HG02610 (cell line): ENCODE measurements around the gene HPSE2.
A peak's percentile ranks its signal among the peaks of the same experiment; 100 is the strongest.
"Not testable (repeated sequence)": the region's sequence is repeated elsewhere in the genome, so short reads cannot be mapped to it uniquely, and the experiment has no call there.

Experiments
- ATAC-seq: cut with Tn5 transposase; IDR thresholded peaks from one replicate; pipeline ENCODE4 v1.9.1; 2021; ENCODE audit warnings: mild to moderate bottlenecking, moderate library complexity; ENCODE audit not compliant: unreplicated experiment

The HPSE2 gene

GRCh38 chr10:99235658-99236626, at the start of gene HPSE2:
Gene HPSE2, minus strand, starts transcription at chr10:99235852.
- ATAC-seq, result no peak

- peak; percentile 88 for ATAC-seq
Measured at GRCh38 chr10:99280472-99280871, 44.8 kb upstream of the HPSE2 start.

DNA sequence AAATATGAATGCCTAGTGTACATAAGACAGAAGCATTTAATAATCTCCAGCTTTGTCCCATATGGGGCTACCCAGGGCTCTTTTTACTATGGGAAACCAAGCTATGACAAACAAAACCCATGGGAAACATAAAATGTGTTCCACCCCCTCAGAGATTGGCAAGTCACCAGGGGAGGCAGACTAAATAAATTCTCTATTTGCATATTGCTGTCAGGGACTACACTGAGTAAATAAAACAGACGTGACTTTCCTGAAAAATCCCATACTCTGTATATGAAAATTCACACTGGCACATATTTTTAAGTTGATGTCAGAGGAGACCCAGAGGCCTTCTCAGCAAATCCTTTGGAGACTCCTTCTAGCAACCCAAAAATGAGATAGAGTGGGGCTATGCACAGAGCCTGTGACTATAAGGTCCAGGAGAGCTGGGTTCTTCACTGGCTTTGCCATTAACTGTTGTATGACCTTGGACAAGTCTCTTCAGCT, 44.0 kb upstream of the HPSE2 start:
- ATAC-seq, result peak; percentile 53

GRCh38 chr10:99276848-99277486, 41.3 kb upstream of the HPSE2 start:
- ATAC-seq, result no peak

GRCh38 chr10:99266383-99266782, 30.7 kb upstream of the HPSE2 start:
- ATAC-seq, result no peak

DNA sequence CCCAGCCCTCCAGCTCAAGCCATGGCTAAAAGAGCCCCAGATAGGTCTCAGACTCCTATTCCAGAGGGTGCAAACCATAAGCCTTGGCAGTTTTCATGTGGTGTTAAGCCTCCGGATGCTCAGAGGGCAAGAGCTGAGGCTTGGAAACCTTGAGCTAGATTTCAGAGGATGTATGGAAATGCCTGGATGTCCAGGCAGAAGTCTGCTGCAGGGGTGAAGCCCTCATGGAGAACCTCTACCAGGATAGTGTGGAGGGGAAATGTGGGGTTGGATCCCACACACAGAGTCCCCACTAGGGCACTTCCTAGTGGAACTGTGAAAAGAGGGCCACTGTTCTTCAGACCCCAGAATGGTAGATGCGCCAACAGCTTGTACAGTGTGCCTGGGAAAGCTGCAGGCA, 13.2 kb upstream of the HPSE2 start:
- no peak for ATAC-seq

DNA sequence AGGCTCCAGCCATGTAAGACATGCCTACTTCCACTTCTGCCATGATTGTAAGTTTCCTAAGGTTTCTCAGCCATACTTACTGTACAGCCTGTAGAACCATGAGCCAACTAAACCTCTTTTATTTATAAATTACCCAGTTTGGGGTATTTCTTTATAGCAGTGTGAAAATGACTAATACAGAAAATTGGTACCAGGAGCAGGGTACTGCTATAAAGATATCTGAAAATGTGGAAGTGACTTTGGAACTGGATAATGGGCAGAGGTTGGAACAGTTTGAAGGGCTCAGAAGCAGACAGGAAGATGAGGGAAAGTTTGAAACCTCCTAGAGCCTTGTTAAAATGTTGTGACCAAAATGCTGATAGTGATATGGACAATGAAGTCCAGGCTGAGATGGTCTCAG, 12.2 kb upstream of the HPSE2 start:
- not testable (repeated sequence) for ATAC-seq

- ATAC-seq, result no peak
Measured at GRCh38 chr10:99236627-99237309, 1.1 kb upstream of the HPSE2 start.

- ATAC-seq, result no peak
Measured at GRCh38 chr10:99234791-99235657, 628 bp downstream of the HPSE2 start.

DNA sequence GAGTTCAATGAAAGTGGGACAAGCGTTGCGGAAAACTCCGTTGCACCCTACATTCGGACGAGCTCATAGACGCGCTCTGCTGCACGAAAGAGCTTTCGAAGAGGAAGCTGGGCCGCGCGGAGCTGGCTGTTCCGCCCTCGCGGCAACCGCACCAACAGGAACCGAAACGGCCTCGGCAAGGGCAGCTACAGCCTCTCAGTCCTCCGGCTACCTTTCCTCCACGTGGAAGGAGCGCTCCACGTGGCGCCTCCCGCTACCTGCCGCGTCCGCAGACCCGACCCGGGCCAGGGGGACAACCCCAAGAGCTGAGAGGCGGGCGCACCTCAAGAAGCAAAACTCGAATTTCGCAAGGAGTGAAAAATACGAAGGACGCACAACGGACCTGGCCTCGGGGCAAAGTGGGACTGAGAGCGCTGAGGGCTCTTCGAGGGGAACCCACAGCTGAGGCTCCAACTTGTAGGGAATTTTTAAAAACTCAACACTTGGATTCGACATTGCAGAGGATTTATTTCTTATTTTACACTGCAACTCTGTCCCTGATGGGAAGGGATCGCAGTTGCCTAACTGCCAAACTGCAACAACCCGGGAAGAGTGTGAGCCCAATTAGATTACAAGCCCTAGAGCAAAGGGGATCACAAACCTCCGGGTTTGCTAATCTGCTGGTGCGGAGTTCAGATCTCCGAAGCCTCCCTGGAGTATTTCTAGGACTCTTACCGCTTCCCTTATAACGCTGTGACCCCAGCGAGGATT, 1.4 kb downstream of the HPSE2 start:
- peak; percentile 93 for ATAC-seq

- no peak for ATAC-seq
Measured at GRCh38 chr10:99233689-99234037, 2.0 kb downstream of the HPSE2 start.

DNA sequence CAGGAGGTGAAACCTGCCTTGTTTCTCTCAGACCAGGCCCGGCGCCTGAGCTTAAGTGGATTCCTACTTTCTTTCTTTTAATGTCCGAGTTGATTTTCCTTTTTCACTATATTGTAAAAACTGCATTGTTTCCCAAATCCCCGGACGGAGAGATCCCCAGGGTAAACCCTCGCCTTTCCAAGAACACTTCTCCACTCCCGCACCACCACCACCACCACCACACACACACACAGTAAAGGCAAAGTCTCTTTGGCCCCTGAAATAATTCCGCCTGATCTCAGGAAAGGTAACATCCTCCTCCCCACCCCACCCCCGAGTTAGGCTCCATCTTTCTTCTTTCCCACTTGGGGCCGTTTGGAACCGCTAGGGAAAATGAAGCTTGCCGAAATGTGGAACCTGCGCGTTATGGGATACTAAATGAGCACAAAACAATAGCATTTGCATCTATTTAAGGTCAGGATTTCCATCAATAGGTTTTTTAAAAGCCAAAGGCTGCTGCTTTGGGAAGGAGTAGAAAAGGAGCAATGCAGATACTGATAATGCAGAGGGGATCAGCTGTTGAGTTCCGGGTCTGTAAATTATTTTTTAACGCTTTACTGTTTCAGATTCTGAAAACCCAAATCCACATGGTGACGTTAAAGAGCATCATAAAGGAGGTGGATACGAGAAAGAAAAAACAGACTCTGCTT, 2.5 kb downstream of the HPSE2 start:
- ATAC-seq, result no peak

DNA sequence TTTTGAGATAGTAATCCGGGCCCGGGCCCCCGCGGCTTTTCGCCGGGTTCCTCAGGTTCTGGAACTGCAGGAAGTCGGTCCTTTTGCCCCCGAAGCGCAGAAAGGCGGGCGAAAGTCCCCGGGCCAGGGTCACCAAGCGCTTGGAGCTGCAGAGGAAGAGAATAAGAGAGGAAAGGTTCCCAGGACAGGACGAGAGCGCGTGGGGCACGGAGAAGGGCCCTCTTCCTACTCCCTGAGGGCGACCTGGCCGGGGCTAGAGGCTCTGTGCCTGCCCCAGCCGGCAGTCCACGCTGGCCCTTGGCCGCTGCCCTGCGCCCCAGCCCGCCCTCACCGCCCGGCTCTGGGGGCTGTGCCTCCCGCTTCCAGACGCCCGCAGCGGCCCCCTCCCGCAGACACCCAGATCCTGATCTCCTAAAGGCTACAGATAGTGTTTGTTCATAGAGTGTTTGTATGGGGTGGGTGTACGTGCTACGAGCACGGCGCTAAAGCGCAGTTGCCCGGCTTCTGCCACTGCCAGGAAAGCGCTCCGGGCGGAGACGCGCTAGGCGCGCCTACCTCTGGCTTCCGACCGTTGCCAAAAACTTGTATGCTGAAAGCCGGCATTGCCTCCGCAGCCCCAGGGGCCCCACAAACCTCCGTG, 3.2 kb downstream of the HPSE2 start:
- ATAC-seq, result no peak

DNA sequence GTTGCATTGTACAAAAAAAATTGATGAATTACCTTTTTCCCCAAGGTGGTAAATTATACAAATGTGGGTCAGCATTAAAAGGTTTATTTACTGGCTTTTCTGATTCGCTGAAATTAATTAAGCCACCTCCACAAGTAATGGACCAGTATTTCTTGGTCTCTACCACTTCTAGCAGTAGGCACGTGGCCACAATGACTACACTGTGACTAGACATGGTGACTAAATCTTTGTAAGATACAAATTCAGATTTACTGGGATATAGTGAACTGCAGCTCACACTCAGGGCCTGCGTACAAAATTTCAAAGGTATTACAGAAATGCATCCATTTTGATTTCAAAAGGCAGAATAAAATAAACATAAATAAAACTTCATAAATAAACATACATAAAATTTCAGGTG, 10.9 kb downstream of the HPSE2 start:
- no peak for ATAC-seq

DNA sequence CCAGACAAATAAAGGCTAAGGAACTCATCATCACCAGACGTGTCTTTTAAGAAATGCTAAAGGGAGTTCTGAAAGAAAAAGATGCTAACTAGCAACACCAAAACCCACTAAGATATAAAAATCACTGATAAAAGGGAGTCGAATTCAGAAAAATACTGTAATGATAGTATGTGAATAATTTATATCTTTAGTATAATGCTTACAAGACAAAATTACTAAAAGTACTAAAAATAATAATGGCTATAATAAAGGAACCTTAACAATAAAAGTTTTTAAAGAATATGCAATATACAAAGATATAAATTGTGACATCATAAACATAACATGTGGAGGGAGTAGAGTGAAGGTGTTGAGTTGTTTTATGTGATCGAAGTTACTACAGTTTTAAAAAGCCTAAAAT, 28.3 kb downstream of the HPSE2 start:
- no peak for ATAC-seq

GRCh38 chr10:99203310-99203709, 32.3 kb downstream of the HPSE2 start:
- ATAC-seq, result no peak

- ATAC-seq, result no peak
Measured at GRCh38 chr10:99172950-99173349, 62.7 kb downstream of the HPSE2 start.

GRCh38 chr10:99172128-99172738, 63.4 kb downstream of the HPSE2 start:
- no peak for ATAC-seq
